Sigmoid colon (tissue), 7 donors: ENCODE data around the gene LOXHD1. TPM values are rescaled to one million over a fixed set of nuclear protein-coding genes. Genes with fewer than 3 reads are reported as not detected.
A peak's percentile ranks its signal among the peaks of the same experiment; 100 is the strongest.

ENCODE experiments used
- DNase-seq: peaks from one replicate; pipeline ENCODE4 v3.0.0-alpha.2; 2019
- H3K27ac ChIP-seq, 4 donors: fragments of 200-600 bp; sonication (generic); one replicate each; pipeline ENCODE4 v1.5.1; 2016 to 2019; ENCODE audit warnings: mild to moderate bottlenecking in 1 of 4
- H3K27me3 ChIP-seq, 3 donors: fragments of 200-600 bp; sonication (generic); one replicate each; pipeline ENCODE4 v1.5.1; 2019; ENCODE audit warnings: mild to moderate bottlenecking in 1 of 3
- H3K36me3 ChIP-seq, 4 donors: fragments of 200-600 bp; sonication (generic); one replicate each; pipeline ENCODE4 v1.5.1; 2016 to 2019
- H3K4me1 ChIP-seq, 4 donors: fragments of 200-600 bp; sonication (generic); one replicate each; pipeline ENCODE4 v1.5.1; 2017 to 2019
- H3K4me3 ChIP-seq, 4 donors: fragments of 200-600 bp; sonication (generic); one replicate each; pipeline ENCODE4 v1.5.1; 2017 to 2019; ENCODE audit warnings: mild to moderate bottlenecking in 2 of 4, moderate library complexity in 1 of 4
- H3K9me3 ChIP-seq, 4 donors: fragments of 200-600 bp in 3 of 4; sonication (generic) in 3 of 4; one replicate each; pipeline versions ENCODE4 v1.5.1 to v1.6.1; 2013 to 2019
- CTCF ChIP-seq, 4 experiments: fragments of 450-650 bp in 3 of 4; fragments of 200-600 bp in 1 of 4; IDR thresholded peaks; one replicate each; pipeline ENCODE4 v1.5.1; 2016 to 2019; ENCODE audit warnings: antibody characterized with exemption in 4 of 4, mild to moderate bottlenecking in 3 of 4, moderate library complexity in 2 of 4
- EP300 ChIP-seq, 4 donors: sonication (generic); formaldehyde crosslinking; IDR thresholded peaks; one replicate each; pipeline ENCODE4 v1.6.1; 2017; ENCODE audit warnings: antibody characterized with exemption in 4 of 4
- POLR2A ChIP-seq, 2 donors: fragments of 450-650 bp; IDR thresholded peaks; one replicate each; pipeline ENCODE4 v1.6.1; 2016; ENCODE audit warnings: antibody characterized with exemption in 2 of 2, mild to moderate bottlenecking in 2 of 2, moderate library complexity in 2 of 2
- POLR2AphosphoS5 ChIP-seq, 4 donors: sonication (generic); formaldehyde crosslinking; IDR thresholded peaks; one replicate each; pipeline ENCODE4 v1.6.1; 2017; ENCODE audit warnings: antibody characterized with exemption in 4 of 4
- WGBS, 2 donors: extraction: QIAGEN DNeasy Blood & Tissue Kit; methylation state at CpG; one replicate each; pipeline ENCODE4 v1.1.7; 2013; 5-methylcytosine and 5-hydroxymethylcytosine counted together
- intact Hi-C: fragments of 100-400 bp; cut with DNase I; formaldehyde crosslinking; loops from one replicate; pipeline ENCODE4 v1.15.1; 2023
- polyA plus RNA-seq, 3 donors: library from polyadenylated mRNA; stranded (reverse); fragments of 200-250 nt; gene quantifications; one replicate each; pipeline ENCODE4 v1.2.3, GENCODE V29; 2013
- total RNA-seq, 4 donors: library from RNA; depleted of rRNA; stranded (reverse); fragments of >200 nt; gene quantifications; one replicate each; pipeline ENCODE4 v1.1.0, GENCODE V29; 2016
- donor health status: healthy with polysubstance abuse.
- donor health status: Bipolar disorder and iron deficiency.
- donor health status: healthy.

Gene LOXHD1
- total and polyA plus RNA-seq, 7 donors: 0.06 to 0.28 (median 0.27) TPM; not detected in 4

GRCh38 chr18:46528037-46528436, 129.0 kb downstream of the LOXHD1 start:
- H3K36me3 ChIP-seq: no peaks in the 10 kb centered on the region
- TF ChIP-seq CTCF (IDR thresholded peaks at IDR 0.05): no peak
- H3K9me3 ChIP-seq: no peaks in the 10 kb centered on the region
- no peaks in the 10 kb centered on the region for H3K27me3 ChIP-seq
- no peak overlapping the region for H3K27ac ChIP-seq
- intact Hi-C loops: no loop called here
- H3K4me1 ChIP-seq: no peaks in the 10 kb centered on the region
- H3K4me3 ChIP-seq: no peak overlapping the region
- no peak for DNase-seq
- WGBS, 2 donors: 79 to 87% methylated on average over 3 of the region's 3 CpGs

DNA sequence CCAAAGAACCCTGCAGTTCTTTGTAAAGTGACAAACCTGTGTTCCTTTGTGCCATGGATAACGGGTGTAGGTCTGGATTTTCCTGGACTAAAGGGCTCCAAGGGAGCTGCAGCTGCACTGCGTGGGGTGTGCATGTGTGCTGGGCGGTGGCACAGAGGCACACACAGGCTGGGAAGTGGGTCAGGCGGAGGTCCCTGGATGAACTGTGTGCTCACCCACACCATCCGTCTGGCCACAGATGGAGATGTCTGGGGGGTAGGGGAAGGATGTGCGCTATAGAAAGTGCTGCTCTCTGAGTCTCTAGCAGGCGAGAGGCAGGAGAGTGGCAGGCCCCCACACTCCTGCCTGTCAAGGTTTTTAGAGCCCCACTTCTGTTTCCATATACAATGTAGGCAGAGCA, 137.2 kb downstream of the LOXHD1 start:
- 81 to 82% methylated on average over 7 of the region's 7 CpGs for WGBS, 2 donors

DNA sequence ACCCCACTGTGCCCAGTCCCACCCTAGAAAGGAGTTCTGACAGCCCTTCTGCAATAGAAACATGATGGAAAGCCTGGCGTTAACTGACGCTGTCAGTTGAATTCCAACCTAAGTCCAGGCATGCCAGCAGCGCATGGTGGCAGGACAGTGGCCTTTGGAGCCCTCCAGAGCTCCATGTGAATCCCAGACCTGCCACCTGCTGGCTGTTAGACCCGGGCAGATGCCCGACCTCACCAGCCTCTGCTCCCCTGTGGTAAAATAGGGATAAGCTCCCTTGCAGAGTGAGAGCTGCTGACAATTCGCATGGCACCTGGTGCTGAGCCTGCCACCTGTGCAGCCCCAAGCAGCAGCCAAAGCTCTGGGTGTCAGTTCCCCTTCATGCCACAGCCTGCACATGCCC, 138.6 kb downstream of the LOXHD1 start:
- intact Hi-C loops: no loop called here
- Histone ChIP-seq H3K4me3 (no peak overlapping the region), H3K27ac (no peak overlapping the region), H3K4me1 (no peaks in the 10 kb centered on the region), H3K36me3 (no peaks in the 10 kb centered on the region), H3K27me3 (no peaks in the 10 kb centered on the region), H3K9me3 (no peaks in the 10 kb centered on the region)
- DNase-seq: no peak
- TF ChIP-seq CTCF (IDR thresholded peaks at IDR 0.05) (no peak), EP300 (IDR thresholded peaks at IDR 0.05) (no peak), POLR2A (IDR thresholded peaks at IDR 0.05) (no peak), POLR2AphosphoS5 (IDR thresholded peaks at IDR 0.05) (no peak)
- WGBS, 2 donors: 44 to 58% methylated on average over 6 of the region's 6 CpGs

More for the DNA sequence above, 137.2 kb downstream of the LOXHD1 start:
- no peak overlapping the region for H3K4me3 ChIP-seq
- H3K4me1 ChIP-seq: no peaks in the 10 kb centered on the region
- no peak for TF ChIP-seq POLR2A (IDR thresholded peaks at IDR 0.05)
- no peak for TF ChIP-seq EP300 (IDR thresholded peaks at IDR 0.05)
- TF ChIP-seq CTCF (IDR thresholded peaks at IDR 0.05): no peak
- TF ChIP-seq POLR2AphosphoS5 (IDR thresholded peaks at IDR 0.05): no peak
- no peaks in the 10 kb centered on the region for H3K36me3 ChIP-seq
- H3K9me3 ChIP-seq: no peaks in the 10 kb centered on the region
- DNase-seq: no peak
- no peaks in the 10 kb centered on the region for H3K27me3 ChIP-seq
- no peak overlapping the region for H3K27ac ChIP-seq
- intact Hi-C loops: no loop called here

DNA sequence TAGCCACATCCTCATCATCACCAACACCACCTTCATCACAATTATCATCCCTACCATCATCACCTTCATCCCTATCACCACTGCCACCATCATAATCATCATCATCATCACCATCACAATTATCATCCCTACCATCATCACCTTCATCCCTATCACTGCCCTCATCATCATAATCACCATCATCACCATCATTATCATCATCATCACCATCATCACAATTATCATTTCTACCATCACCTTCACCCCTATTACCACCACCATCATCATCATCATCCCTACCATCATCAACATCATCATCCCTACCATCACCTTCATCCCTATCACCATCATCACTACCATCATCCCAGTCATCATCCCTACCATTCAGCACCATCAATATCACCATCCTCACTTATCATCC, 140.5 kb downstream of the LOXHD1 start:
- no peak for DNase-seq
- Histone ChIP-seq H3K27ac (no peak overlapping the region), H3K9me3 (peaks cover 0 to 2% (median 0%) of the 10 kb centered on the region in 4 donors), H3K4me1 (no peaks in the 10 kb centered on the region), H3K27me3 (no peaks in the 10 kb centered on the region), H3K36me3 (no peaks in the 10 kb centered on the region), H3K4me3 (no peak overlapping the region)
- intact Hi-C loops: no loop called here
- TF ChIP-seq POLR2AphosphoS5 (IDR thresholded peaks at IDR 0.05) (no peak), CTCF (IDR thresholded peaks at IDR 0.05) (no peak), POLR2A (IDR thresholded peaks at IDR 0.05) (no peak), EP300 (IDR thresholded peaks at IDR 0.05) (no peak)

GRCh38 chr18:46510386-46510785, 146.6 kb downstream of the LOXHD1 start:
- peaks cover 0 to 2% (median 0%) of the 10 kb centered on the region in 4 donors for H3K9me3 ChIP-seq
- H3K4me3 ChIP-seq: no peak overlapping the region
- no peak overlapping the region for H3K27ac ChIP-seq
- DNase-seq: peak; percentile 24
- no peaks in the 10 kb centered on the region for H3K27me3 ChIP-seq
- TF ChIP-seq CTCF (IDR thresholded peaks at IDR 0.05) (no peak), POLR2AphosphoS5 (IDR thresholded peaks at IDR 0.05) (no peak), EP300 (IDR thresholded peaks at IDR 0.05) (no peak), POLR2A (IDR thresholded peaks at IDR 0.05) (no peak)
- WGBS, 2 donors: 60 to 78% methylated on average over 6 of the region's 6 CpGs
- intact Hi-C loops: no loop called here
- no peaks in the 10 kb centered on the region for H3K4me1 ChIP-seq
- H3K36me3 ChIP-seq: no peaks in the 10 kb centered on the region
